ENCODE data around the gene CLTB.
"Not testable (repeated sequence)": the region's sequence is repeated elsewhere in the genome, so short reads cannot be mapped to it uniquely, and the experiment has no call there.

Gene CLTB

DNA sequence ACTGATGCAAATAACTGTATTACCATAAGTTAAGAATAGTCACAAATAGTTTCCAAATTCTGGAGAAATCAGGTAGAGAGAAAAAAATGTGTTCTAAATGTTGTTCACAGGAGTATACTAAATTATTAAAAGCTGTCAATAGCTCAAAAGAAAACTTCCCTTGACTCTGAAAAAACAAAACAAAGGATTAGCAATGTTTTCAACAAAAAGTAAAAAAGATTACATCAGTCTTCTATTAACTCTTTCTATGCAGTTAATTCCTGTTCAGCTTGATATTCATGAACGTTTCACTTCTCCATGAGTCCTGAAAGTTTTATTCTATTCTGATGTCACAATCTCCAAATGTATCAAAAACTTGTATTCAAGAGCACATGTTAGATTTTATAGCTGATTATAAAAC is 9.5 kb upstream of the CLTB start:
- DNase-seq: no peak

DNA sequence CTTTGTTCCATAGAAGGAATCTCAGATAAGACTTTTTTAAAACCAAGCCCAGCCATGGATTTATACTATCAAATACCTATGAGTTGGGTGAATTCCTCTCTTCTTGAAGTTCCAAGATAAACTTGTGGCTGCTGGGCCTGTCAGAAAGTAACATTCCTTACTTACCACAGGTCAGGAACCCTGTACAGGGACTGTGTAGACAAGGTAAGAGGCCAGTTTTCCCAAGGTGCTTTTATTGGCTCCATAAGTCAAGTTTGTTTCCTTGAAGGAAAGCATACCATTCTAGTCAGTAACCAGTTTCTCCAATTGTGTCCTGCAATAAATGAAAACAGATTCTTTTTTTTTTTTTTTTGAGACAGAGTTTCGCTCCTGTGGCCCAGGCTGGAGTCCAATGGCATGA is 8.8 kb upstream of the CLTB start:
- no peak for DNase-seq

DNA sequence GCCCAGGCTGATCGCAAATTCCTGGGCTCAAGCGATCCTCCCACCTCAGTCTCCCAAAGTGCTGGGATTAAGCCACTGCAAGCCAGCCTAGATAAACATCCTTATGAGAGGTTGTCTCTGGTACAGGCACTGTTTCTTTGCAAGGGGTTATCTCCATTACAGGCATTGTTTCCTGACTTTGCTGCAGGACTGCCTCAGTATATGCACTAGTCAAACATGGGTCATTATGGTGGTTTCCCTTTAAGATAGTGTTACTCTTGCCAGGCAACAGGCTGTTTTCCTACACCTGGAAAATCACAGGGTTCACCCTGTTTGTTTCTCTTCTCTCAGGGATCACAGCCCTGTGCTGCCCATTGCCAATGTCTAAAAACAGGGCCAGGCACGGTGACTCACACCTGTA is 7.8 kb upstream of the CLTB start:
- no peak for DNase-seq

DNA sequence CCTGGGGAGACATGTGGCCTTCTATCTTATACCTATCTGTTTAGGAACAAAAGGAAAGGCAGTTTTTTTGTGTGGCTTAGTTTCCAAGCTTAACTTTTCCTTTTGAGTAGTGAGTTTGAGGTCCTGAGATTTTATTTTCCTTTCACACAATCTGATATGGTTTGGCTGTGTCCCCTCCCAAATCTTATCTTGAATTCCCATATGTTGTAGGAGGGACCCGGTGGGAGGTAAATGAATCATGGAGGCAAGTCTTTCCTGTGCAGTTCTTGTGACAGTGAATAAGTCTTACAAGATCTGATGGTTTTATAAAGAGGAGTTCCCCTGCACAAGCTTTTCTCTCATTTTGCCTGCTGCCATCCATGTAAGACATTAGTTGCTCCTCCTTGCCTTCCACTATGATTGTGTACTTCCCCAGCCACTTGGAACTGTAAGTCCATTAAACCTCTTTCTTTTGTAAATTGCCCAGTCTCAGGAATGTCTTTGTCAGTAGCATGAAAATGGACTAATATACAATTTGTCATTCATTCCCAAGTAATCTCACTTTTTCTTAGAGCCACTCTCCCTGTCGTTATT is 4.7 kb upstream of the CLTB start:
- DNase-seq: no peak

DNA sequence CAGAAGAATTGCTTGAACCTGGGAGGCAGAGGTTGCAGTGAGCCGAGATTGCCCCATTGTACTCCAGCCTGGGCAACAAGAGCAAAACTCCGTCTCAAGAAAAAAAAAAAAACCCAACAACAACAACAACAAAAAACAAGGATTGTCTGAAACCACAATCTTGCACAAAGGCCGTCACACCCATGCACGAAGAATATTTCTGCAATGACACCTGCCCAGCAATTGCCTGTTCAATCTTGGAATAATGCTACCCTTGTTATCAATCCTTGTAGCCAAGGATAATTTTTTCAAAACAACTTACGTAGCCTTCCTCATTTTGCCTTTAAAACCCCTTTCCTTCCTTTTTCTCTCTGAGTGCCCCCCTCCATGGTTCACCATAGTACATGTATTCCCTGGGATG is 3.7 kb upstream of the CLTB start:
- DNase-seq: no peak

DNA sequence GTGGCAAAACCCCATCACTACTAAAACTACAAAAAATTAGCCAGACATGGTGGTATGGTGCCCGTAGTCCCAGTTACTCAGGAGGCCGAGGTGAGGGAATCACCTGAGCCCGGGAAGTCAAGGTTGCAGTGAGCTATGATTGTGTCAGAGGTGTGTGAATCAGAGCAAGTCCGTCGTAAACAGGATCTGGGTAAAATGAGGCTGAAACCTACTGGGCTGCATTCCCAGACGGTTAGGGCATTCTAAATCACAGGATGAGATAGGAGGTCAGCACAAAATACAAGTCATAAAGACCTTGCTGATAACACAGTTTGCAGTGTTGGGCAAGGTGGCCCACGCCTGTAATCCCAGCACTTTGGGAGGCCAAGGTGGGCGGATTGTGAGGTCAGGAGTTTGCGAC is 1.9 kb upstream of the CLTB start:
- no peak for DNase-seq

DNA sequence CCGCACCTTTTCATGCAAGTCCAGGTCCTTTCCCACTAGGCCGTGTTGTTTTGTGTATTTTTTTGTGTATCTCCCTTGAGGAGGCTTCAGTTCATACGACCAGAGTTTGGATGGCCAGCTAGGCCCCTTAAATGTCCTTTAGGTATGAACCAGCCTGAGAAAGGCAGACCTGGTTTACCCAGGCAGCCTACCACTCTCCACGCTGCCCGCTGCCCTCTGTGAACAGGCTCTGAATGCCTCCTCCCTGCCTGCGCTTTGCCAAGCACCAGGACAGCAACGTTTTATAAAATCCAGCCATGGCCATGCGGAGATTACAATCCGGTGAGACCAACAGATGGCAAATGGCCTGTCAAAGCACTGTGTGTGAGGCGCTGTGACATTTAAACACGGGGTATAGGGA is 626 bp upstream of the CLTB start:
- DNase-seq: no peak

DNA sequence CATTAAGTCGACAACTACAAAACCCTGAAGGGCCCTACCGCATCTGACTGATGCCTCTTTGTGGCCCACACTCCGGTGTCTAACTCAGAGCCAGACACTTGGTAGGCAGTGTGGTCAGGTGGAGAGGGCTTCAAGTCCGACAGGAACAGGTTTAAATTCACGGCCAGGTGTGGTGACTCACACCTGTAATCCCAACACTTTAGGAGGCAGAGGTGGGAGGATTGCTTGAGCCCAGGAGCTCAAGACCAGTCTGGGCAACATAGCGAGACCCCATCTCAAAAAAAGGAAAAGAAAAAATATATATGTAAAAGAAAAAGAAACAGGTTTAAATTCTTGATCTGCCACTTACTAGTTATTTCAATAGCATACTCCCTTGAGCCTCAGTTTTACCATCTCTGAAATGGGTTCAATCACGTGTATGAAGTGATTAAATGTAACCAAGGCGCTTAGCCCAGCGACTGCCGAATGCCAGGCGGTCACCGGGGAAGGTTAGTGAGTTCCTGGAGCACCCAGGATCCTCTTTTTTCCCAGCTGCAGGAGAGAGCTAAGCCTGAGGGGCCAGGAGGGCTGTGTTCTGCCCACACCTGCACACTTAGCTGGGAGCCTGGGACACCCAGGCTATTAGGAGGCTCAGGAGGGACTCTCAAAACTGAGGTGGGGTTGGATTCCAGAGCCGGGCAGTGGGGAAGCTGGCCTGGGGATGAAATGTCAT is 943 bp downstream of the CLTB start:
- no peak for DNase-seq

DNA sequence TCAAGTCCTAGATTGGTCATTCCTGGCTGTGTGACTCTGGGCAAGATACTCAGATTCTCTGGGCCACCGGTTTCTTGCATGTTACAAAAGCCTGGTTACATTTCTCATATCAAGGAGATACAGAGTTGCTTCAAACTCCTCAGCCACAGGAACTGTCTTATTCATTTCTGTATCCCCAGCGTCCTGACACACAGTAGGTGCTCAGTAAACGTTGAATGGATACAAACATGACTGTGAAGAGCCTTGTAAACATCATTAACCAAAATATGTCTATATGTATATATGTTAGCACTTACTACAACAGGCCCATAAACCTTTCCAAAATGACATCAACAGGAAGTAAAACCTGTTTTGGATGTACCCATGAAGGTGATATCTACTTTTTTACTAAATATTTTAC is 1.6 kb downstream of the CLTB start:
- DNase-seq: no peak

DNA sequence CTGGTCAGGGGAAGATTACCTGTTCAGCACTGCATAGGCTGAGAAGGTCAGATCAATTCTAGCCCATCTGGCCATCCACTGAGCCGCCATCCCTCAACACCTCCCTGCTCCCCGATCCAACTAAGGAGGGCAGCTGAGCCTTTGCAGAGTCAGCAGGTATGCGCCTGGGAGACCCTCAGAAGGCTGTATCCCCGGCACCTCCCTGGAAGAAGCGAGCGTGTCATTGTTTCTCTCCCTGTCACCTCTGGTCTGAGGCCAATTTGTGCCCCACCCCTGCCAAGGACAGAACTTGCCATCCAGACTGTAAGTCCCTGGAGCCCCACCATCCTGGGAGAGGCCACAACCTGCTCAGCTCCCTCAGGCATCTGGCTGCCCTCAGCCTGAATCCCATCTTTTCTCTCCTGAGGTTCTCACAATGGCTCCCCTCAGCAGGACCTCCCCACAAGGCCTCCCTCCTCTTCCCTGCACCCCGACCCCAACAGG is 2.6 kb downstream of the CLTB start:
- DNase-seq: no peak

DNA sequence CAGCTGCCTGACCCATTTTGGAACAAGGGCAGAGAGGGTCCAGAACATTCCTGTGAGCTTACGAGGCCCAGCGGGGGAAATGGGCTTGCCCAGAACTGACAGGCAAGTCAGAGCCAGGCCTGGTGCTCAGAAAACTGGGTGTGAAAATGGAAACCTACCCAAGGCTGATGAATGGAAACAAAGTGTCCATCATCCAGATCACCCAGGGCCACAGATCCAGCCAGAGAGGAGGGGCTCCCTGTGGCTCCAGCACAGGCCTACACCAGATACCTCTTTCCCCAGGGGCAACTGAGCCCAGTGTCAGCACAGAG is 3.1 kb downstream of the CLTB start:
- DNase-seq: no peak

DNA sequence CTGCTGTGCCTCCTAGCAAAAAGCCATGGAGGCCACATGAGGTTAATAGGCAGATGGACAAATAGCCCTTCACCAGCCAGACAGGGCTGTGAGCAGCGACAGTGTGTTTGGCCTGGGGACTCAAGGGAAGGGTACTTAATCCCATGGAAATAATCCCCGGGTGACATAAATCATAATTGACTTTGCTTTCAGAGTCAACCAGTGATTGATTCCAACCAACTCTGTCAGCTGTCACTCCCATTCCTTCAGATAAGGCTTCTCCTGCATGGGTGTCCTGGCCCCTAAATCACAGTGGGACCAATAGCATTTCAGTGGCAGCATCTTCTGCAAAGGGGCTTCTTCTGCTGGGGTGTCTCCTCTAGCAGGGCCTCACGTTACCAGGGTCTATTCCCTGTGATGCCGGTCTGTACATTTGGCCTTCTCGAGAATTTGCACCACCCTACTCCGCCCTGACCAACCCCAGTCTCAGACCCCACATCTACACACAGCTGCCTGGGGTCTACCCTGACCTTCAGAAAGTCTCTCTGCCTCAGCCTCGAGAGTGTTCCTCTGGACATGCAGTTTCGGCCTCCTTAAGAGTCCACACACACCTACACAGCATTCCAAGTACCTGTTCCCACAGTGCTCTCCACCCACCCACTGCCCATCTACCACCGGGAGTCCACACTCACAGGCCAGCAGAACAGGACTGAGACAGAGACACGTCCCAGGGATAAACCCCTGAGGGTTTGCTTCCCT is 3.7 kb downstream of the CLTB start:
- DNase-seq: no peak

DNA sequence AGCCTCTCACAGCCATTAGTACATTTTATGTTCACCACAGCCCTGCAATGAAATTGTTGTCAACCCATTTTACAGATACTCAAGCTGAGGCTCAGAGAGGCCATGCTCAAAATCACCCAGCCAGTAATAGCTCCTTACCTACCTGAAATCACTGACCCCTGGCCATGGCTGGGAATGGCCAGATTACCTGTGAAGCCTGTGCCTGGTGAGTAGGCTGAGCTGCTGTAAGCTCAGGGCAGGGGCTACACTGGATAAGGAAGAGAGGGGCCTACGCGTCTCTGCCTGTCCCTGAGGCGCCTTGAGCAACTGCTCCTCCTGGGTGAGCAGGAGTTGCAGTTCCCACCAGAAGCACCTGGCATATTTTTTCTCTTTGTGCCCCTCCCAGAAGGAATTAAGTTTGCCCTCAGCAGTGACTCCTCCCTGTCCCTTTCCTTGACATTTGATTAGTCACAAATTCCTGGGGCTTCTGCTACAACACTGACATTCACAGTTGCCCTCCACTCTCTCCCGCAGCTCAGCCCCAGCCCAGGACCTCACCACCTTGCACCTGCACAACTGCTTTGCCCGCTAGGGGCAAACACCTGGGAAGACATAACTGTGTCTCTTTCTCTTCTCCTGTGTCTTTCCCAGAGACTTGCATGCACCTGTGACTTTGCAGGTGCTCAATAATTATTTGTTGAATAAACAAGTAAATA is 5.7 kb downstream of the CLTB start:
- no peak for DNase-seq

DNA sequence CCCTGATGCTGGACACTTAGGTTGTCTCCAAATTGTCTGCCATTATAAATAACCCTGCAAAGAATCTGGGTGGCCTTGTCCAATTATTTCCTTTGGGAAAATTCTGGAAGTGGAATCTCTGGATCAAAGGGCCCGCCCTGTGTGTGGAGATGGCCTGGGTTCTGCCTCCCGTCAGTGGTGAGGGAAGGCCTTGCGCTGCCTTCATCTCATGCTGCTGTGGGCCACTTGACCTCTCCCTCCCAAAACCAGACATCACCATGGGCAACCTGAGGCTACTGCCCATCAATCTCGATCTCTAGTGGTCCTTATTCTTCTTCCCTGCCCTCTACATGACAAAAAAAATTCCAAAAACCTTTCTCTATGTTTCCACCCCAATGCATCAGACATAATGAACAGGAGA is 6.6 kb downstream of the CLTB start:
- DNase-seq: no peak

DNA sequence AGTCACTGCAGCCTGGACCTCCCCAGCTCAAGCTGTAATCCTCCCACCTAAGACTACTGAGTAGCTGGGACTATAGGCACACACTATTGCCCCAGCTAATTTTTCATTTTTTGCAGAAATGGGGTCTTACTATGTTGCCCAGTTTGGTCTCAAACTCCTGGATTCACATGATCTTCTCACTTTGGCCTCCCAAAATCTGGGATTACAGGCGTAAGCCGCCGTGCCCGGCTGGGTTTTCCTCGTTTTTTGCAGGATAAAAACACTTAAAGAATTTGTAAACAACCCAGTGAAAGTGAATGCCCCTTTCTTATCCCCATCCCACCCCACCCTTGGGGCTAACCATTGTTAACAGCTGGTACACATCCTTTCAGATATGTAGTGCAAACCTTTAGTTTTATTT is 7.7 kb downstream of the CLTB start:
- no peak for DNase-seq

DNA sequence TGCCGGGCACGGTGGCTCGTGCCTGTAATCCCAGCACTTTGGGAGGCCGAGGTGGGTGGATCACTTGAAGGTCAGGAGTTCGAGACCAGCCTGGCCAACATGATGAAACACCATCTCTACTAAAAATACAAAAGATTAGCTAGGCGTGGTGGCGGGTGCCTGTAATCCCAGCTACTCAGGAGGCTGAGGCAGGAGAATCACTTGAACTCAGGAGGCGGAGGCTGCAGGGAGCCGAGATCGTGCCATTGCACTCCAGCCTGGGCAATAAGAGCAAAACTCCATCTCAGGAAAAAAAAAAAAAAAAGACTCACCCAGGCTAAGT is 8.1 kb downstream of the CLTB start:
- DNase-seq: not testable (repeated sequence)

DNA sequence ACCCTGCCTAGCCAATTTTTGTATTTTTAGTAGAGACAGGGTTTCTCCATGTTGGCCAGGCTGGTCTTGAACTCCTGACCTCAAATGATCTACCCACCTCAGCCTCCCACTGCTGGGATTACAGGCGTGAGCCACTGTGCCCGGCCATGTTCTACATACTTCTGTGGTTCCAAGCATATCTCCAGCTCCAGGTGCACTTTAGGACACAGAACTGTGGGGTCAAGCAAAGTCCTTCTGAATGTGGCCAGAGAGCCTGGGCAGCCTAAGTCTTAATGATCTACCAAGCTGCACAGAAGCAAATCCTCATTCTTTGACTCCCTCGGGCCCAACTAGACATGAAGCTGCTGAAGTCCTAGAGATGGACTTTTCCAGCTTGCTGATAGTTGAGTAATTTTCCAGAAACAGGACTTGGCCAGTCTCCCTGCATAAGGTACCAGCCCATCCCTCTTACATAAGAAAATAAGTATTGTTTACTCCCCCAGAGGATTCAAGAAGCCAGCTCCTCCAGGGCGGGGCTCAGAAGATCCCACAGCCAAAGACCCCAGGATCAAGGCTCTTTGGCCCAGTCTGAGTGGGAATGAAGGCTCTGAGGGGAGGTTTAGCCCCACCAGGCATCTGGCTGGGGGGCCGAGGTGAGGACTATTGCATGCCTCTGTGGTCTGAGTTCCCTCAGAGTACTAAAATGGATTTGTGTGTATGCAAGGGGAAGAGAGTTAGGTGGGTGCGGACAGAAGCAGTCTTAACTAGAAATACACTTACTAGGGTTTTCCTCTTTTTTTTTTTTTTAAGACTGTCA is 8.7 kb downstream of the CLTB start:
- DNase-seq: no peak

DNA sequence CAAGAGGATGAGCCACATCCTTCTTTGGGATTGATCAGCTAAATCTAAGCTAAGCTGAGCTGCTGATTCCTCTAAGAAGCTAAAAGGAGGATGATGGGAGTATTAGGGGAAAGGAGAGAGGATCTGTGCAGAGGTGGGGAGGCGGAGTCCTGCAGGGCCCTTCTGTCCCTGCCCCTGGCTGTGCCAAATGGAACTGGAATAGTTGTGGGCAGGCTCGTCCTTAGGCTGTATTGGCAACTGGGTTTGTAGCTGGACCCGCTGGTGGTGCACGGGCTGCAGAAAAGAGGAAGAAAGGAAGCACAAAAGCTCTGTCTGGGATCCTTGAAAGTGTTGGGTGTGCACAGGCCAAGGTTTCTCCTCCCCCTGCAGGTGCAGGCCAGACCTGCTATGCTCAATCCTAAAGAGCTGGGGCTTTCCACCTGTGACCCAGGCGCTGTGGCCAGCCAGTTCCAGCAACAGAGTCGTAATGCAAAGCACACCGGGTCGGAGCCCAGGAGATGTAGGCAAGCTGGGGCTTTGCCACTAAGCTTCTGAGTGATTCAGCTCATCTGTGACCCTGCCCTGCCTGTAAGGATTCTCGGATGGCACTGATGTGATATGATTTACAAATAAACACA is 9.8 kb downstream of the CLTB start:
- DNase-seq: no peak

DNA sequence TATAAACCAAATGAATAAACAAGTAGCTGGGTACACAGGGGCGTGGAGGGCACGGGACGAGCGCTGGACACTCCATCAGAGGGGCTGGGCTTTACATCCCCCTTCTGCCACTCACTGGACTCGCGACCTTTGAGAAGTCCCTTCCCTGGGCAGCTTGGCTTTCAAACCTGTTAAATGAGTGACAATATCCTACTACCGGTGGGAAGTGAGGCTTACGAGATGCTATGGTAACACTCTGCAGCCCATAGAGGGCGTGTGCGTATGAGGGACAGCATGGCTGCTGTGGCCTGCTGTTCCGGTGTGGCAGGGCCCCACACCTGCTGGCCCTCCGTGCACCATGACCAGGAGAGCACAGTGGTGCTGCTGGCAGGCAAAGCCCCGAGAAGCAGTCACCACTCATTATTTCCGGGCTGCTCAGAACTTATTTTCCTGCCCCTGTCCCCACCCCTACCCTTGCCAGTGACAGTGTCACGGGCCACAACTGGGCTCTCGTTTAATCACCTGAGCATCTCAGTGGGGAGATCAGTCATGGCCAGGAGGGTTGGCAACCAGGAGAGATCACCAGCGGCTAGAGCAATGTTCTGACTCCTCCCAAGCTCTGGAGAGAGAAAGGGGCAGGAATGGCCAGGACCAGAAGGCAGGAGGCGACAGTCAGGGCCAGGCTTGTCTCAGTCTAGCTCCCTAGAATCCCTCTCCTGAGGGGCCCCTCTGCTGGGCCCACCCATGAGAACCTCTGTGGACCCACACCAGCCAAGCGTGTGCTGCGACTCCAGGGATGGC is 10.5 kb downstream of the CLTB start:
- no peak for DNase-seq

DNA sequence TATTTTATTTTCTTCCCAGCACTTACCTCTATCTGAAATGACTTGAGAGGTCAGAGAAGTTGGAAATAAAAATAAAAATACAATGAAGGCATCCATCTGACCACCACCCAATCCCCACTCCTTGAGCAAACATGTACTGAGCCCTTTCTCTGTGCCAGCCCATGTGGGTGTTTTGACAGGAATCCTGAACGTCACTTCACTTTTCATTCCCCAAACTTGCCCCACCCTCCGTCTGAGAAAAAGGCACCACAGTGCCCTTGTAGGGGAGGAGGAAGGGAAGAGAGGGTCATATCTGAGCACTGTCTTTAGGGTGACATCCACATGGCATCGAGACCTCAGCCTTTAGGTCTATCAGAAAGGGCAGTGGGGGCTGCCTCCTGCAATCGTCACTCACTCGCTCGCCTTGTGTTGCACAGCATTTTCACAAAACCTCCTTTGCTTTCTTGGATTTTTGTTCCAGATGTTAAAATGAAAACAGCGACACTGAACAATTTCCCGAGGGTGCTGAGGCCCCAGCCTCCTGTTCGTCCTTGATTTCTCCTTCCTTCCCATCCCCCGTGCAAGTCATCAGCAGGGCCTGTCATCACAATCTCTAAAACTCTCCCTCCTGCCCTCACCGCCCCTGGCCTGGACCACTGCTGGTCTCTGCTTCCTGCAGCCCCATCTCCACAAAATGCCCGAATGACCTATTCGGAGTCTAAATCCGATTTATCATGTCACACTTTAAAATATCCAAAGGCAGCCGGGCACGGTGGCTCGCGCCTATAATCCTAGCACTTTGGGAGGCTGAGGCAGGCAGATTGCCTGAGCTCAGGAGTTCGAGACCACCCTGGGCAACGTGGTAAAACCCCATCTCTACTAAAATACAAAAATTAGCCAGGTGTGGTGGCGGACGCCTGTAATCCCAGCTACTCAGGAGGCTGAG is 14.8 kb downstream of the CLTB start:
- DNase-seq: no peak

All from activated CD4-positive, alpha-beta T cell treated with anti-CD3 and anti-CD28 coated beads, Interleukin-10, Interleukin-2, amounts not matched to agents 100 ng/mL and 50 ng/mL, durations not matched to agents 16 hours and 8 hours (primary cell).